HEK293 (cell line): Measurements from ENCODE around the gene PARD3.
A peak's percentile ranks its signal among the peaks of the same experiment; 100 is the strongest.

ENCODE experiments used
- CTCF ChIA-PET: fragments of 350-600 bp; formaldehyde crosslinking; extraction: SDS; loops from one replicate; lab custom pipeline; 2021; ENCODE audit warnings: antibody characterized with exemption; lab: Yijun Ruan, JAX
- POLR2A ChIA-PET: fragments of 300-600 bp; formaldehyde crosslinking; extraction: SDS; loops from one replicate; lab custom pipeline; 2020; ENCODE audit warnings: antibody characterized with exemption, inconsistent platforms; lab: Yijun Ruan, JAX
- H3K27ac ChIP-seq: fragments of 200-500 bp; sonication (Bioruptor generic); 2 replicates; pipeline ENCODE4 v1.5.1; 2014; ENCODE audit warnings: low read depth, low read length, control low read depth, inconsistent platforms; ENCODE audit errors: extremely low read depth
- H3K36me3 ChIP-seq, 2 experiments: fragments of 200-500 bp in 1 of 2; sonication (Bioruptor generic) in 1 of 2; 1 replicate in 1 of 2; 2 replicates in 1 of 2; pipeline ENCODE4 v1.5.1; 2014 to 2017; ENCODE audit warnings: inconsistent platforms in 2 of 2, low read length in 2 of 2; ENCODE audit not compliant: control insufficient read depth in 2 of 2, insufficient read depth in 1 of 2
- H3K4me1 ChIP-seq: fragments of 200-500 bp; sonication (Bioruptor generic); 2 replicates; pipeline ENCODE4 v1.5.1; 2014; ENCODE audit warnings: mild to moderate bottlenecking, low read length, inconsistent platforms; ENCODE audit not compliant: control insufficient read depth, insufficient read depth
- H3K4me3 ChIP-seq: 2 replicates; pipeline ENCODE4 v1.5.1; 2011; ENCODE audit warnings: low read depth, mild to moderate bottlenecking, control low read depth, low read length, moderate library complexity
- H3K9me3 ChIP-seq: fragments of 200-500 bp; sonication (Bioruptor generic); 2 replicates; pipeline ENCODE4 v1.5.1; 2014; ENCODE audit warnings: low read depth, low read length, inconsistent platforms; ENCODE audit not compliant: control insufficient read depth, insufficient read depth
- BCL11A ChIP-seq: fragments of 450-650 bp; formaldehyde crosslinking; IDR thresholded peaks from 2 replicates; pipeline ENCODE4 v1.5.1; 2016; ENCODE audit warnings: low read depth, missing biosample characterization, missing genetic modification characterization
- MZF1 ChIP-seq: fragments of 450-650 bp; formaldehyde crosslinking; IDR thresholded peaks from 2 replicates; pipeline ENCODE4 v1.5.1; 2017; ENCODE audit warnings: missing biosample characterization, missing genetic modification characterization, borderline replicate concordance
- PRDM4 ChIP-seq: fragments of 450-650 bp; formaldehyde crosslinking; IDR thresholded peaks from 2 replicates; pipeline ENCODE4 v1.5.1; 2017; ENCODE audit warnings: missing biosample characterization, missing genetic modification characterization
- SP7 ChIP-seq: fragments of 450-650 bp; formaldehyde crosslinking; IDR thresholded peaks from 2 replicates; pipeline ENCODE4 v1.5.1; 2016; ENCODE audit warnings: missing biosample characterization, missing genetic modification characterization
- TSHZ1 ChIP-seq: fragments of 450-650 bp; formaldehyde crosslinking; IDR thresholded peaks from 2 replicates; pipeline ENCODE4 v1.5.1; 2016; ENCODE audit warnings: missing biosample characterization, missing genetic modification characterization, borderline replicate concordance
- ZBTB21 ChIP-seq: fragments of 450-650 bp; formaldehyde crosslinking; IDR thresholded peaks from 2 replicates; pipeline ENCODE4 v1.5.1; 2017; ENCODE audit warnings: missing biosample characterization, missing genetic modification characterization
- ZFHX2 ChIP-seq: fragments of 450-650 bp; formaldehyde crosslinking; conservative IDR thresholded peaks from 2 replicates; pipeline ENCODE4 v1.5.1; 2016; ENCODE audit warnings: missing biosample characterization, missing genetic modification characterization
- ZFP37 ChIP-seq: fragments of 450-650 bp; formaldehyde crosslinking; IDR thresholded peaks from 2 replicates; pipeline ENCODE4 v1.5.1; 2016; ENCODE audit warnings: missing biosample characterization, missing genetic modification characterization
- ZNF155 ChIP-seq: fragments of 450-650 bp; formaldehyde crosslinking; IDR thresholded peaks from 2 replicates; pipeline ENCODE4 v1.5.1; 2016; ENCODE audit warnings: missing biosample characterization, missing genetic modification characterization
- ZNF211 ChIP-seq: fragments of 450-650 bp; formaldehyde crosslinking; IDR thresholded peaks from 2 replicates; pipeline ENCODE4 v1.5.1; 2016; ENCODE audit warnings: low read depth, missing biosample characterization, missing genetic modification characterization
- ZNF221 ChIP-seq: fragments of 450-650 bp; formaldehyde crosslinking; IDR thresholded peaks from 2 replicates; pipeline ENCODE4 v1.5.1; 2017; ENCODE audit warnings: missing biosample characterization, missing genetic modification characterization, borderline replicate concordance
- ZNF23 ChIP-seq: fragments of 450-650 bp; formaldehyde crosslinking; IDR thresholded peaks from 2 replicates; pipeline ENCODE4 v1.5.1; 2016; ENCODE audit warnings: missing biosample characterization, missing genetic modification characterization, borderline replicate concordance
- ZNF280D ChIP-seq: fragments of 450-650 bp; formaldehyde crosslinking; IDR thresholded peaks from 2 replicates; pipeline ENCODE4 v1.5.1; 2016; ENCODE audit warnings: missing biosample characterization, missing genetic modification characterization
- ZNF341 ChIP-seq: fragments of 450-650 bp; formaldehyde crosslinking; IDR thresholded peaks from 2 replicates; pipeline ENCODE4; 2016; ENCODE audit warnings: low read depth, missing biosample characterization, missing genetic modification characterization
- ZNF350 ChIP-seq: fragments of 450-650 bp; formaldehyde crosslinking; IDR thresholded peaks from 2 replicates; pipeline ENCODE4 v1.5.0; 2017; ENCODE audit warnings: missing biosample characterization, mild to moderate bottlenecking, missing genetic modification characterization
- ZNF354C ChIP-seq: fragments of 450-650 bp; formaldehyde crosslinking; IDR thresholded peaks from 2 replicates; pipeline ENCODE4 v1.5.1; 2016; ENCODE audit warnings: missing biosample characterization, missing genetic modification characterization, low read depth, borderline replicate concordance
- ZNF48 ChIP-seq: fragments of 450-650 bp; formaldehyde crosslinking; IDR thresholded peaks from 2 replicates; pipeline ENCODE4 v1.5.1; 2016; ENCODE audit warnings: missing biosample characterization, missing genetic modification characterization
- ZNF514 ChIP-seq: fragments of 450-650 bp; formaldehyde crosslinking; IDR thresholded peaks from 2 replicates; pipeline ENCODE4 v1.5.1; 2016; ENCODE audit warnings: missing biosample characterization, missing genetic modification characterization
- ZNF548 ChIP-seq: fragments of 450-650 bp; formaldehyde crosslinking; IDR thresholded peaks from 2 replicates; pipeline ENCODE4 v1.5.1; 2016; ENCODE audit warnings: missing biosample characterization, missing genetic modification characterization
- ZNF558 ChIP-seq: fragments of 450-650 bp; formaldehyde crosslinking; IDR thresholded peaks from 2 replicates; pipeline ENCODE4 v1.5.1; 2016; ENCODE audit warnings: missing biosample characterization, missing genetic modification characterization
- ZNF596 ChIP-seq: fragments of 450-650 bp; IDR thresholded peaks from 2 replicates; pipeline ENCODE4 v1.5.0; 2018; ENCODE audit warnings: missing biosample characterization, mild to moderate bottlenecking, missing genetic modification characterization, moderate library complexity
- ZNF624 ChIP-seq: fragments of 450-650 bp; formaldehyde crosslinking; IDR thresholded peaks from 2 replicates; pipeline ENCODE4 v1.5.1; 2017; ENCODE audit warnings: missing biosample characterization, missing genetic modification characterization
- ZNF660 ChIP-seq: fragments of 450-650 bp; IDR thresholded peaks from 2 replicates; pipeline ENCODE4 v1.5.1; 2018; ENCODE audit warnings: missing biosample characterization, mild to moderate bottlenecking, missing genetic modification characterization
- ZNF664 ChIP-seq: fragments of 450-650 bp; formaldehyde crosslinking; IDR thresholded peaks from 2 replicates; pipeline ENCODE4 v1.5.1; 2016; ENCODE audit warnings: missing biosample characterization, missing genetic modification characterization
- ZNF692 ChIP-seq: fragments of 450-650 bp; formaldehyde crosslinking; IDR thresholded peaks from 2 replicates; pipeline ENCODE4 v1.5.1; 2016; ENCODE audit warnings: missing biosample characterization, missing genetic modification characterization
- ZNF776 ChIP-seq: fragments of 450-650 bp; formaldehyde crosslinking; IDR thresholded peaks from 2 replicates; pipeline ENCODE4 v1.5.0; 2017; ENCODE audit warnings: missing biosample characterization, missing genetic modification characterization, borderline replicate concordance
- ZXDB ChIP-seq: fragments of 450-650 bp; formaldehyde crosslinking; IDR thresholded peaks from 2 replicates; pipeline ENCODE4 v1.5.1; 2016; ENCODE audit warnings: missing biosample characterization, missing genetic modification characterization

PARD3 gene

GRCh38 chr10:34729619-34730018 lies 85.5 kb downstream of the PARD3 start (continued):
- TF ChIP-seq MZF1 (tag by site-specific recombination) (peak; percentile 37; the same call in 1 of the 2 replicates), ZNF350 (tag by site-specific recombination) (no peak), ZFP37 (no peak), ZNF596 (tag by site-specific recombination) (peak; percentile 56; the same call in 1 of the 2 replicates), ZFHX2 (tag by site-specific recombination) (no peak), ZNF660 (tag by site-specific recombination) (no peak), ZNF341 (peak; percentile 37; the same call in 1 of the 2 replicates), ZNF354C (tag by site-specific recombination) (no peak), ZNF211 (no peak), ZNF548 (tag by site-specific recombination) (no peak), ZXDB (tag by site-specific recombination) (peak; percentile 50), PRDM4 (peak; percentile 9; the same call in 1 of the 2 replicates), ZNF221 (tag by site-specific recombination) (no peak), ZNF48 (tag by site-specific recombination) (no peak), ZBTB21 (tag by site-specific recombination) (no peak), BCL11A (no peak)

GRCh38 chr10:34728361-34728760 lies 86.7 kb downstream of the PARD3 start:
- no peak overlapping the region for H3K27ac ChIP-seq
- H3K36me3 ChIP-seq, result no peaks in the 10 kb centered on the region
- H3K4me1 ChIP-seq, result peaks cover 40% of the 10 kb centered on the region
- no peaks in the 10 kb centered on the region for H3K9me3 ChIP-seq
- POLR2A ChIA-PET, result no interaction called here
- CTCF ChIA-PET, result no interaction called here
- H3K4me3 ChIP-seq, result no peak overlapping the region
- no peak for TF ChIP-seq ZNF624 (tag by site-specific recombination)
- TF ChIP-seq ZNF23 (tag by site-specific recombination), result no peak
- no peak for TF ChIP-seq ZNF514
- no peak for TF ChIP-seq ZNF280D
- peak; percentile 86 for TF ChIP-seq TSHZ1 (tag by site-specific recombination)
- peak; percentile 60; the same call in 1 of the 2 replicates for TF ChIP-seq SP7 (tag by site-specific recombination)
- TF ChIP-seq ZNF692 (tag by site-specific recombination), result peak; percentile 50; the same call in 1 of the 2 replicates
- no peak for TF ChIP-seq ZNF776
- TF ChIP-seq ZNF155 (tag by site-specific recombination), result no peak
- no peak for TF ChIP-seq ZNF558 (tag by site-specific recombination)
- TF ChIP-seq ZNF664, result no peak
- TF ChIP-seq ZXDB (tag by site-specific recombination), result no peak; the same call in 1 of the 2 replicates
